ENCODE measurements around the gene HIRA. TPM values are rescaled to one million over a fixed set of nuclear protein-coding genes. Genes with fewer than 3 reads are reported as not detected.
A peak's percentile ranks its signal among the peaks of the same experiment; 100 is the strongest.

The HIRA gene
- total and polyA plus RNA-seq, 9 of the 15 experiments (the other 6 are each of a cell fraction or from before 2014, with no cell fraction given), result 0.96 to 132 (median 58.4) TPM

- TF ChIP-seq PATZ1 (CRISPR knock-in tag; IDR thresholded peaks at IDR 0.05; ENCODE audit: borderline replicate concordance), result no peak
- TF ChIP-seq ZNF778 (CRISPR knock-in tag; IDR thresholded peaks at IDR 0.05), result no peak
- 0 out of 2 replicates have a peak, but pooled peaks have one; percentile 30 for TF ChIP-seq MCM5 (IDR thresholded peaks at IDR 0.05; ENCODE audit: low read depth)
- TF ChIP-seq MCM7 (IDR thresholded peaks at IDR 0.05), result peak in 1 of 2 experiments; percentile 70; a peak in 1 of 4 replicates
- no peak for TF ChIP-seq POLR2H (tag; IDR thresholded peaks at IDR 0.05; ENCODE audit: low read depth)
- TF ChIP-seq ZBTB12 (CRISPR knock-in tag; IDR thresholded peaks at IDR 0.05), result no peak
- TF ChIP-seq ZNF707 (CRISPR knock-in tag; conservative IDR thresholded peaks at IDR 0.05), result no peak
- peak; percentile 27; the same call in 1 of the 2 replicates for TF ChIP-seq EHMT2 (IDR thresholded peaks at IDR 0.05)
- no peak for TF ChIP-seq ZNF780A (CRISPR knock-in tag; IDR thresholded peaks at IDR 0.05)
These were observed 123.7 kb downstream of the HIRA start (continued) for GRCh38 chr22:19307872-19308271.
